SK-N-SH treated with all-trans-retinoic acid at 6 μM for 48 hours (cell line): ENCODE data around the gene SHB.

ENCODE experiments used
- ATAC-seq: fragments of 200-7000 bp; cut with Tn5 transposase; 3 replicates; pipeline ENCODE4 v1.9.1; 2020; ENCODE audit warnings: mild to moderate bottlenecking, moderate library complexity
- ARNTL ChIP-seq: fragments of 450-650 bp; formaldehyde crosslinking; IDR thresholded peaks from 2 replicates; pipeline ENCODE4 v1.5.0; 2020; ENCODE audit warnings: low read depth, mild to moderate bottlenecking, moderate library complexity, borderline replicate concordance
- BACH2 ChIP-seq: fragments of 250-450 bp; sonication (Bioruptor Pico); IDR thresholded peaks from 2 replicates; pipeline ENCODE4 v1.9.0; 2021; ENCODE audit warnings: mild to moderate bottlenecking, borderline replicate concordance
- CSDC2 ChIP-seq: fragments of 250-450 bp; sonication (Bioruptor Pico); IDR thresholded peaks from 2 replicates; pipeline ENCODE4 v1.5.0; 2020; ENCODE audit warnings: mild to moderate bottlenecking, moderate library complexity
- CSRNP3 ChIP-seq: fragments of 250-450 bp; sonication (Bioruptor Pico); IDR thresholded peaks from 2 replicates; pipeline ENCODE4 v1.5.1; 2021; ENCODE audit warnings: mild to moderate bottlenecking, moderate library complexity
- ESRRG ChIP-seq: fragments of 250-450 bp; sonication (Bioruptor Pico); IDR thresholded peaks from 2 replicates; pipeline ENCODE4 v1.6.1; 2021; ENCODE audit warnings: mild to moderate bottlenecking
- GLIS3 ChIP-seq: fragments of 250-450 bp; sonication (Bioruptor Pico); IDR thresholded peaks from 2 replicates; pipeline ENCODE4 v1.5.0; 2020; ENCODE audit warnings: mild to moderate bottlenecking, moderate library complexity
- ISL1 ChIP-seq: fragments of 250-450 bp; sonication (Bioruptor Pico); IDR thresholded peaks from 2 replicates; pipeline ENCODE4 v2.1.2; 2022; ENCODE audit warnings: mild to moderate bottlenecking, moderate library complexity
- OSR1 ChIP-seq: fragments of 250-450 bp; sonication (Bioruptor Pico); IDR thresholded peaks from 2 replicates; pipeline ENCODE4 v1.8.0; 2022; ENCODE audit warnings: moderate library complexity, mild to moderate bottlenecking, inconsistent platforms
- PATZ1 ChIP-seq: fragments of 250-450 bp; sonication (Bioruptor Pico); IDR thresholded peaks from 2 replicates; pipeline ENCODE4 v1.8.0; 2020; ENCODE audit warnings: mild to moderate bottlenecking, moderate library complexity, borderline replicate concordance
- PPARA ChIP-seq: fragments of 250-450 bp; sonication (Bioruptor Pico); IDR thresholded peaks from 2 replicates; pipeline ENCODE4 v1.5.0; 2020; ENCODE audit warnings: mild to moderate bottlenecking, borderline replicate concordance
- RARB ChIP-seq: fragments of 250-450 bp; sonication (Bioruptor Pico); IDR thresholded peaks from 2 replicates; pipeline ENCODE4 v1.8.0; 2021; ENCODE audit warnings: mild to moderate bottlenecking, moderate library complexity
- SNAI2 ChIP-seq: fragments of 250-450 bp; sonication (Bioruptor Pico); IDR thresholded peaks from 2 replicates; pipeline ENCODE4 v1.5.0; 2020; ENCODE audit warnings: mild to moderate bottlenecking, moderate library complexity
- TCF4 ChIP-seq: fragments of 250-450 bp; sonication (Bioruptor Pico); IDR thresholded peaks from 2 replicates; pipeline ENCODE4 v1.8.0; 2021; ENCODE audit warnings: mild to moderate bottlenecking, moderate library complexity, borderline replicate concordance
- TOX ChIP-seq: fragments of 250-450 bp; sonication (Bioruptor Pico); IDR thresholded peaks from 2 replicates; pipeline ENCODE4 v1.8.0; 2021; ENCODE audit warnings: mild to moderate bottlenecking, moderate library complexity, borderline replicate concordance
- ZC3H10 ChIP-seq: fragments of 250-450 bp; sonication (Bioruptor Pico); IDR thresholded peaks from 2 replicates; pipeline ENCODE4 v1.5.1; 2021; ENCODE audit warnings: mild to moderate bottlenecking, moderate library complexity
- ZFP3 ChIP-seq: fragments of 250-450 bp; sonication (Bioruptor Pico); IDR thresholded peaks from 2 replicates; pipeline ENCODE4 v1.5.0; 2020; ENCODE audit warnings: mild to moderate bottlenecking, moderate library complexity
- ZFP30 ChIP-seq: fragments of 450-650 bp; formaldehyde crosslinking; IDR thresholded peaks from 2 replicates; pipeline ENCODE4 v1.5.0; 2022; ENCODE audit warnings: mild to moderate bottlenecking, moderate library complexity
- ZNF70 ChIP-seq: fragments of 450-650 bp; formaldehyde crosslinking; IDR thresholded peaks from 2 replicates; pipeline ENCODE4 v1.5.0; 2020; ENCODE audit warnings: mild to moderate bottlenecking, moderate library complexity
- ZNF8 ChIP-seq: fragments of 450-650 bp; formaldehyde crosslinking; IDR thresholded peaks from 2 replicates; pipeline ENCODE4 v1.5.0; 2020; ENCODE audit warnings: mild to moderate bottlenecking, moderate library complexity
- TF ChIP-seq, protein P1 (sequence below): fragments of 250-450 bp; sonication (Bioruptor Pico); IDR thresholded peaks from 2 replicates; pipeline ENCODE4 v1.5.0; 2020; ENCODE audit warnings: mild to moderate bottlenecking, moderate library complexity
- TF ChIP-seq, protein P2 (sequence below): fragments of 250-450 bp; sonication (Bioruptor Pico); IDR thresholded peaks from 2 replicates; pipeline ENCODE4 v1.8.0; 2021; ENCODE audit warnings: low read depth, mild to moderate bottlenecking, moderate library complexity, borderline replicate concordance

SHB gene

DNA sequence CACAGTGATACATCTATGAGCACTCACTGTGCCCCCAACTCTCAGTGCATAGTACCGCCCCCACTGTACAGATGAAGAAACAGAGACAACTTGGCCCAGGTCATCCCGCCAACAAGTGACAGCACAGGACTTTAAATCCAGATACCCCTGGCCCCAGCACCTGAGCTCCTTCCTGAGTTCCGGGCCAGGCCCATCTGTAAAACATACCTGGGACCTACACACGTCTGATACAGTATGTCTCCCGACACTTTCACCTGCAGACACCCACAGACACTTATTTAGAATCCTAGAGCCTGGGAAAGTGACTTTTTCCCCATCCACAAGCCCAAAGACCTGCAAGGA lies 104.3 kb downstream of the SHB start:
- no peak for ATAC-seq
- TF ChIP-seq ZNF8 (no peak), CSRNP3 (CRISPR knock-in tag) (no peak), ARNTL (CRISPR knock-in tag) (no peak), BACH2 (CRISPR knock-in tag) (no peak), PPARA (no peak), ZC3H10 (CRISPR knock-in tag) (no peak), OSR1 (CRISPR knock-in tag) (no peak), TOX (CRISPR knock-in tag) (no peak), GLIS3 (CRISPR knock-in tag) (no peak), ZFP30 (CRISPR knock-in tag) (no peak)
- TF ChIP-seq, protein P1, sequence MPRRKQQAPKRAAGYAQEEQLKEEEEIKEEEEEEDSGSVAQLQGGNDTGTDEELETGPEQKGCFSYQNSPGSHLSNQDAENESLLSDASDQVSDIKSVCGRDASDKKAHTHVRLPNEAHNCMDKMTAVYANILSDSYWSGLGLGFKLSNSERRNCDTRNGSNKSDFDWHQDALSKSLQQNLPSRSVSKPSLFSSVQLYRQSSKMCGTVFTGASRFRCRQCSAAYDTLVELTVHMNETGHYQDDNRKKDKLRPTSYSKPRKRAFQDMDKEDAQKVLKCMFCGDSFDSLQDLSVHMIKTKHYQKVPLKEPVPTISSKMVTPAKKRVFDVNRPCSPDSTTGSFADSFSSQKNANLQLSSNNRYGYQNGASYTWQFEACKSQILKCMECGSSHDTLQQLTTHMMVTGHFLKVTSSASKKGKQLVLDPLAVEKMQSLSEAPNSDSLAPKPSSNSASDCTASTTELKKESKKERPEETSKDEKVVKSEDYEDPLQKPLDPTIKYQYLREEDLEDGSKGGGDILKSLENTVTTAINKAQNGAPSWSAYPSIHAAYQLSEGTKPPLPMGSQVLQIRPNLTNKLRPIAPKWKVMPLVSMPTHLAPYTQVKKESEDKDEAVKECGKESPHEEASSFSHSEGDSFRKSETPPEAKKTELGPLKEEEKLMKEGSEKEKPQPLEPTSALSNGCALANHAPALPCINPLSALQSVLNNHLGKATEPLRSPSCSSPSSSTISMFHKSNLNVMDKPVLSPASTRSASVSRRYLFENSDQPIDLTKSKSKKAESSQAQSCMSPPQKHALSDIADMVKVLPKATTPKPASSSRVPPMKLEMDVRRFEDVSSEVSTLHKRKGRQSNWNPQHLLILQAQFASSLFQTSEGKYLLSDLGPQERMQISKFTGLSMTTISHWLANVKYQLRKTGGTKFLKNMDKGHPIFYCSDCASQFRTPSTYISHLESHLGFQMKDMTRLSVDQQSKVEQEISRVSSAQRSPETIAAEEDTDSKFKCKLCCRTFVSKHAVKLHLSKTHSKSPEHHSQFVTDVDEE: no peak
- TF ChIP-seq, all 23 proteins: peak for 0

GRCh38 chr9:37963936-37964739 lies 104.9 kb downstream of the SHB start:
- TF ChIP-seq ZFP3 (CRISPR knock-in tag) (peak; percentile 46; the same call in 1 of the 2 replicates), ZNF70 (CRISPR knock-in tag) (no peak), ISL1 (peak; percentile 14; the same call in 1 of the 2 replicates), GLIS3 (CRISPR knock-in tag) (0 out of 2 replicates have a peak, but pooled peaks have one; percentile 8)

DNA sequence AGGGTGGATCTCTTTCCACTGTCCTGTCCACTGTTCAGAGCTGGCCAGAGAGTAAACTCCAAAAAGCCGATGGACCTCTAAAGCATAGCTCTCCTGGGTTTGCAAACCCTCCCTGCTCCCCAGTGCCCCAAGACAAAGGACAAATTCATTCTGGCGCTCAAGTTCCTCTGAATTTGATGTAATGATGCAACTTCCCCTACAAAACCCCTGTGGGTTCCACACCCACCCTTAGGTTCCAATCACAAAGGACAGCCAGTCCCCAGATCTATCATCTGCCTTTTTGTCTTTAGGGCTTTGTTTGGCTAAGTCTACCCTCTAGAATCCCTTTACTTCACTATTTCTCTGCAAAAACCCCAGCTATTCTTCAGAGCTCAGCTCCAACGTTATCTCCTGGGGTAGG lies 107.7 kb downstream of the SHB start:
- TF ChIP-seq ZFP30 (CRISPR knock-in tag): no peak
- TF ChIP-seq CSRNP3 (CRISPR knock-in tag): no peak
- no peak for TF ChIP-seq ZNF8
- no peak for TF ChIP-seq SNAI2
- TF ChIP-seq TCF4 (CRISPR knock-in tag): no peak
- TF ChIP-seq ZNF70 (CRISPR knock-in tag): no peak
- no peak for TF ChIP-seq BACH2 (CRISPR knock-in tag)
- no peak for TF ChIP-seq PPARA
- no peak for TF ChIP-seq ZFP3 (CRISPR knock-in tag)
- no peak for TF ChIP-seq RARB
- ATAC-seq: no peak

More at GRCh38 chr9:37963936-37964739, 104.9 kb downstream of the SHB start:
- peak; percentile 83 for ATAC-seq

DNA sequence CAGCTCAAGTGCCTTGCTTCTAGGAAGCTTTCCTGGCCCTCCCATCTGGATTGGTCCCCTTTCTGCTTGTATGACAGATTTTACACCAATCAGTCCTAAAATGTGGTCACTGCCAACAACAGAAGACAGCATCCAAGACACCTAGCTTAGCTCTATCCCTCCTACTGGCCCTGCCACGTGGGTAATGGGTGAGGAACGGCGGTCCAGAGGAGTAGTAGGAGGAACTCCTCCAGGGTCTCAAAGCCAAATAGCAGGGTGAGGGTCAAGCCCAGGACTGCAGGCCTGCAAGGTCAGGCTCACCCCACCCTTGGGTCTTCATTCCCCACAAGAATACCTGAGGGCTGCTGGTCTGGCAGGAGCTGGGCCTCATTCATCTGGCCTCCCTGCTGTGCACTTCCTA lies 108.4 kb downstream of the SHB start:
- no peak for TF ChIP-seq ESRRG (CRISPR knock-in tag)
- ATAC-seq: no peak

- TF ChIP-seq ESRRG (CRISPR knock-in tag): no peak
- no peak for TF ChIP-seq GLIS3 (CRISPR knock-in tag)
- no peak for TF ChIP-seq PPARA
- TF ChIP-seq CSDC2: no peak
- TF ChIP-seq SNAI2: no peak
- TF ChIP-seq, protein P2, sequence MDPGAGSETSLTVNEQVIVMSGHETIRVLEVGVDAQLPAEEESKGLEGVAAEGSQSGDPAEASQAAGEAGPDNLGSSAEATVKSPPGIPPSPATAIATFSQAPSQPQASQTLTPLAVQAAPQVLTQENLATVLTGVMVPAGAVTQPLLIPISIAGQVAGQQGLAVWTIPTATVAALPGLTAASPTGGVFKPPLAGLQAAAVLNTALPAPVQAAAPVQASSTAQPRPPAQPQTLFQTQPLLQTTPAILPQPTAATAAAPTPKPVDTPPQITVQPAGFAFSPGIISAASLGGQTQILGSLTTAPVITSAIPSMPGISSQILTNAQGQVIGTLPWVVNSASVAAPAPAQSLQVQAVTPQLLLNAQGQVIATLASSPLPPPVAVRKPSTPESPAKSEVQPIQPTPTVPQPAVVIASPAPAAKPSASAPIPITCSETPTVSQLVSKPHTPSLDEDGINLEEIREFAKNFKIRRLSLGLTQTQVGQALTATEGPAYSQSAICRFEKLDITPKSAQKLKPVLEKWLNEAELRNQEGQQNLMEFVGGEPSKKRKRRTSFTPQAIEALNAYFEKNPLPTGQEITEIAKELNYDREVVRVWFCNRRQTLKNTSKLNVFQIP (CRISPR knock-in tag): no peak
- no peak for TF ChIP-seq CSRNP3 (CRISPR knock-in tag)
- TF ChIP-seq PATZ1 (CRISPR knock-in tag): no peak
- TF ChIP-seq ZFP30 (CRISPR knock-in tag): no peak
- no peak for ATAC-seq
These were observed 109.1 kb downstream of the SHB start for GRCh38 chr9:37959976-37960375.
